H1 (cell line): ENCODE data around the gene TCFL5. TPM values are rescaled to one million over a fixed set of nuclear protein-coding genes. Genes with fewer than 3 reads are reported as not detected.

Experiments used
- CTCF ChIA-PET: fragments of 300-600 bp; sonication (Branson Sonifier 250); formaldehyde crosslinking; loops from one replicate; lab custom pipeline; 2021; ENCODE audit not compliant: partially characterized antibody; lab: Charles Lee
- POLR2A ChIA-PET: fragments of 300-600 bp; sonication (Branson Sonifier 250); formaldehyde crosslinking; loops from one replicate; lab custom pipeline; 2021; ENCODE audit warnings: inconsistent platforms; ENCODE audit not compliant: partially characterized antibody; lab: Charles Lee
- DNase-seq, 2 experiments: peaks; one replicate each; pipeline versions ENCODE4 v3.0.0 to v3.0.0-alpha.2; 2010 to 2022; ENCODE audit warnings: low spot score in 2 of 2, low read depth in 1 of 2, mixed read lengths in 1 of 2
- FAIRE-seq: peaks from 2 replicates; lab custom pipeline; 2011; peaks lifted over from hg19 to GRCh38; lab: Jason Lieb, UNC
- H2AFZ ChIP-seq: 2 replicates; pipeline ENCODE4 v1.8.1; 2012; ENCODE audit warnings: low read length, inconsistent platforms
- H2AK5ac ChIP-seq: 2 replicates; pipeline ENCODE4 v1.6.1; 2013; ENCODE audit warnings: low read depth, low read length
- H2BK120ac ChIP-seq: replicated peaks from 2 replicates; pipeline ENCODE3; 2013; ENCODE audit warnings: low read depth, low read length, inconsistent platforms
- H2BK12ac ChIP-seq: 2 replicates; pipeline ENCODE4 v1.6.1; 2013; ENCODE audit warnings: low read depth, low read length
- H2BK15ac ChIP-seq: 2 replicates; pipeline ENCODE4 v1.6.1; 2013; ENCODE audit warnings: low read length
- H2BK20ac ChIP-seq: 2 replicates; pipeline ENCODE4 v1.6.1; 2013; ENCODE audit warnings: low read length
- H2BK5ac ChIP-seq: 2 replicates; pipeline ENCODE4 v1.6.1; 2013; ENCODE audit warnings: low read depth, low read length
- H3K14ac ChIP-seq: 2 replicates; pipeline ENCODE4 v1.6.1; 2013; ENCODE audit warnings: inconsistent platforms; ENCODE audit not compliant: insufficient read length
- H3K18ac ChIP-seq: 2 replicates; pipeline ENCODE4 v1.6.1; 2013; ENCODE audit warnings: low read length; ENCODE audit errors: extremely low read depth
- H3K23ac ChIP-seq: 2 replicates; pipeline ENCODE4 v1.6.1; 2013; ENCODE audit warnings: inconsistent platforms; ENCODE audit not compliant: insufficient read length
- H3K23me2 ChIP-seq: 2 replicates; pipeline ENCODE4 v1.6.1; 2013; ENCODE audit warnings: low read depth, low read length
- H3K27ac ChIP-seq: 2 replicates; pipeline ENCODE4 v1.6.1; 2011; ENCODE audit warnings: low read depth, low read length, inconsistent platforms
- H3K27me3 ChIP-seq, 4 experiments: replicated peaks in 1 of 4; 1 replicate in 1 of 4; 2 replicates in 3 of 4; pipeline versions ENCODE4 v1.6.1 to v1.8.1; 2011 to 2013; ENCODE audit warnings: low read length in 3 of 4, mild to moderate bottlenecking in 3 of 4, inconsistent platforms in 2 of 4, mixed read lengths in 2 of 4, moderate library complexity in 1 of 4; ENCODE audit not compliant: control insufficient read depth in 3 of 4, insufficient read depth in 3 of 4; ENCODE audit errors: extremely low read depth in 1 of 4
- H3K36me3 ChIP-seq, 4 experiments: 2 replicates each; pipeline versions ENCODE4 v1.6.1 to v1.8.1; 2011 to 2013; ENCODE audit warnings: mild to moderate bottlenecking in 4 of 4, low read length in 3 of 4, moderate library complexity in 2 of 4, control low read depth in 1 of 4, inconsistent platforms in 1 of 4; ENCODE audit not compliant: insufficient read depth in 4 of 4, control insufficient read depth in 2 of 4
- H3K4ac ChIP-seq: replicated peaks from 2 replicates; pipeline ENCODE3; 2013; ENCODE audit warnings: low read length, low read depth, mixed read lengths, inconsistent platforms; ENCODE audit not compliant: insufficient read length
- H3K4me1 ChIP-seq, 4 experiments: replicated peaks in 1 of 4; 1 replicate in 1 of 4; 2 replicates in 3 of 4; pipeline versions ENCODE4 v1.6.1 to v1.8.1; 2011 to 2013; ENCODE audit warnings: low read length in 3 of 4, inconsistent platforms in 2 of 4, mixed read lengths in 1 of 4; ENCODE audit not compliant: insufficient read depth in 4 of 4, control insufficient read depth in 3 of 4
- H3K4me2 ChIP-seq, 2 experiments: 2 replicates each; pipeline versions ENCODE4 v1.6.1 to v1.8.1; 2011 to 2013; ENCODE audit warnings: low read depth in 2 of 2, low read length in 2 of 2, control low read depth in 1 of 2, inconsistent platforms in 1 of 2, mild to moderate bottlenecking in 1 of 2; ENCODE audit not compliant: insufficient read depth in 1 of 2
- H3K4me3 ChIP-seq, 4 experiments: fragments of 200-600, 300-600 bp in 1 of 4; sonication (generic), shearing (Covaris generic), sonication (Bioruptor Twin) in 1 of 4; 2 replicates each; pipeline versions ENCODE4 v1.5.1 to v1.8.1; 2011 to 2016; ENCODE audit warnings: low read length in 4 of 4, low read depth in 3 of 4, control low read depth in 2 of 4, inconsistent platforms in 2 of 4, mild to moderate bottlenecking in 2 of 4, mixed read lengths in 1 of 4, moderate library complexity in 1 of 4; ENCODE audit not compliant: insufficient read depth in 2 of 4; ENCODE audit errors: extremely low read depth in 1 of 4
- H3K56ac ChIP-seq: replicated peaks from 2 replicates; pipeline ENCODE3; 2013; ENCODE audit warnings: low read depth, mild to moderate bottlenecking, mixed read lengths, low read length, inconsistent platforms; ENCODE audit not compliant: insufficient read length
- H3K79me1 ChIP-seq: 2 replicates; pipeline ENCODE4 v1.6.1; 2013; ENCODE audit warnings: low read depth, low read length, control low read depth
- H3K79me2 ChIP-seq, 2 experiments: 2 replicates each; pipeline versions ENCODE4 v1.6.1 to v1.8.1; 2012 to 2013; ENCODE audit warnings: low read length in 2 of 2, mild to moderate bottlenecking in 2 of 2, inconsistent platforms in 1 of 2; ENCODE audit not compliant: insufficient read depth in 2 of 2, control insufficient read depth in 1 of 2
- H3K9ac ChIP-seq, 4 experiments: replicated peaks in 1 of 4; 1 replicate in 1 of 4; 2 replicates in 3 of 4; pipeline versions ENCODE4 v1.6.1 to v1.8.1; 2011 to 2013; ENCODE audit warnings: low read depth in 3 of 4, low read length in 3 of 4, control low read depth in 2 of 4, mild to moderate bottlenecking in 2 of 4, moderate library complexity in 2 of 4, inconsistent platforms in 1 of 4; ENCODE audit errors: extremely low read depth in 1 of 4
- H3K9me3 ChIP-seq, 2 experiments: 2 replicates each; pipeline versions ENCODE4 v1.6.1 to v1.8.1; 2012 to 2013; ENCODE audit warnings: mild to moderate bottlenecking in 2 of 2, moderate library complexity in 2 of 2, control low read depth in 1 of 2, inconsistent platforms in 1 of 2, low read depth in 1 of 2, low read length in 1 of 2, mixed read lengths in 1 of 2; ENCODE audit not compliant: insufficient read depth in 2 of 2
- H4K20me1 ChIP-seq, 2 experiments: replicated peaks in 1 of 2; 2 replicates each; pipeline versions ENCODE3 to v1.8.1; 2011 to 2013; ENCODE audit warnings: inconsistent platforms in 2 of 2, low read length in 2 of 2, mild to moderate bottlenecking in 1 of 2; ENCODE audit not compliant: insufficient read depth in 2 of 2, control insufficient read depth in 1 of 2
- H4K5ac ChIP-seq: 2 replicates; pipeline ENCODE4 v1.6.1; 2013; ENCODE audit warnings: low read length, low read depth, mixed read lengths, inconsistent platforms; ENCODE audit not compliant: insufficient read length
- H4K8ac ChIP-seq: 2 replicates; pipeline ENCODE4 v1.8.0; 2013; ENCODE audit warnings: mild to moderate bottlenecking, moderate library complexity, low read length, inconsistent platforms; ENCODE audit not compliant: insufficient read depth; ENCODE audit errors: extremely low read depth
- H4K91ac ChIP-seq: replicated peaks from 2 replicates; pipeline ENCODE3; 2013; ENCODE audit warnings: low read length, mixed read lengths, inconsistent platforms; ENCODE audit not compliant: insufficient read length
- TBP ChIP-seq: IDR thresholded peaks from 2 replicates; pipeline ENCODE4 v1.6.1; 2011; ENCODE audit warnings: low read depth, low read length, improper control_type of control experiment
- WGBS, 2 experiments: shearing (Covaris generic) in 1 of 2; methylation state at CpG; one replicate each; pipeline versions ENCODE4 v1.1.6 to v1.1.7; 2013 to 2015; ENCODE audit warnings: low lambda C conversion rate in 2 of 2, mixed read lengths in 2 of 2, inconsistent platforms in 1 of 2, low coverage in 1 of 2, missing lambda C conversion rate in 1 of 2; ENCODE audit not compliant: insufficient replicate concordance in 2 of 2, insufficient coverage in 1 of 2, insufficient read length in 1 of 2; ENCODE audit errors: extremely low coverage in 1 of 2, missing lambda C conversion rate in 1 of 2; 5-methylcytosine and 5-hydroxymethylcytosine counted together
- polyA plus RNA-seq, 7 experiments: library from polyadenylated mRNA; depleted of rRNA in 3 of 7; stranded (reverse) in 5 of 7; unstranded in 2 of 7; fragments of >200 nt in 5 of 7; fragments of 200-250 nt in 2 of 7; gene quantifications; 1 replicate in 5 of 7; 2 replicates in 1 of 7; 4 replicates in 1 of 7; pipeline versions ENCODE4 v1.2.1 to v1.2.3, GENCODE V29; 2011 to 2013; ENCODE audit warnings: missing spikeins in 2 of 7, mixed read lengths in 2 of 7
- total RNA-seq: library from RNA; stranded (reverse); fragmentation: NEBNext Ultra II Directional; extraction: Animal tissue kit (Norgen Biotek cat#: 25700); gene quantifications from 2 replicates; pipeline ENCODE4 v1.2.1, GENCODE V29; 2021

TCFL5 gene
- total and polyA plus RNA-seq, 2 of the 8 experiments (the other 6 are each of a cell fraction or from before 2014, with no cell fraction given): 6.2 to 15.0 TPM

DNA sequence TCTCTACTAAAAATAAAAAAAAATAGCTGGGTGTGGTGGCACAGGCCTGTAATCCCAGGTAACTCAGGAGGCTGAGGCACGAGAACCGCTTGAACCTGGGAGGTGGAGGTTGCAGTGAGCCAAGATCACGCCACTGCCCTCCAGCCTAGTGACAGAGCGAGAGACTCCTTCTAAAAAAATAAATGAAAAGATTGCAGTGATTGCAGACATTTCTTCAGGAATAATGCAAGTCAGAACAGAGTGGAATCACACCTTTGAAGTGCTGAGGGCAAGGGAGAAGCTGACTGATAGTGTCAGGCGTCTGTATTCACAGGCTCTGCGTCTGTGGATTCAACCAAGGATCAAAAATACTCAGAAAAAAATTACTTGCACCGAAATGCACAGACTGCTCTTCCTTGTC, 2.6 kb upstream of the TCFL5 start:
- Histone ChIP-seq H3K79me1 (0 out of 2 replicates have a peak, but pooled peaks cover 2% of the 10 kb centered on the region), H2AK5ac (no peak overlapping the region), H2AFZ (no peak overlapping the region), H4K20me1 (peaks cover 0 to 6% of the 10 kb centered on the region in 2 experiments), H3K14ac (no peak overlapping the region), H3K23me2 (peaks cover 9% of the 10 kb centered on the region; the same call in 1 of the 2 replicates), H4K8ac (no peak overlapping the region; the same call in 1 of the 2 replicates), H3K27me3 (peaks cover 0 to 7% (median 4%) of the 10 kb centered on the region in 4 experiments; a peak in 5 of 7 replicates), H4K5ac (no peak overlapping the region), H4K91ac (no peak overlapping the region), H3K23ac (no peak overlapping the region), H3K9me3 (no peaks in the 10 kb centered on the region; a peak in 1 of 4 replicates), H3K36me3 (no peaks in the 10 kb centered on the region), H3K27ac (no peak overlapping the region), H2BK120ac (no peak overlapping the region), H3K4ac (no peak overlapping the region), H3K9ac (no peak overlapping the region), H3K4me2 (no peak overlapping the region), H2BK5ac (no peak overlapping the region), H3K4me1 (peaks cover 3 to 18% (median 13%) of the 10 kb centered on the region in 4 experiments), H3K18ac (no peak overlapping the region), H2BK15ac (no peak overlapping the region), H3K4me3 (no peak overlapping the region), H2BK12ac (no peak overlapping the region), H3K56ac (no peak overlapping the region), H2BK20ac (no peak overlapping the region), H3K79me2 (peaks cover 0 to 6% of the 10 kb centered on the region in 2 experiments; a peak in 2 of 4 replicates)
- ChIA-PET CTCF (interaction anchor here (1.3 to 2.0 kb wide), 3 partner anchors 12 to 30 kb away, joined by 3 to 6 read pairs (median 4); no protein-coding TSS in a partner anchor), POLR2A (no interaction called here)
- 95% methylated on average over 7 of the region's 7 CpGs; no CpG with 5 or more reads in 1 of the 2 experiments for WGBS, 2 experiments
- FAIRE-seq (no peak), DNase-seq (no peak)
- no peak for TF ChIP-seq TBP
